SK-N-SH (cell line): ENCODE data around the gene GPC5. TPM values are rescaled to one million over a fixed set of nuclear protein-coding genes. Genes with fewer than 3 reads are reported as not detected.

Experiments used
- CTCF ChIA-PET: fragments of 300-600, 350-600 bp; formaldehyde crosslinking; extraction: SDS; loops from one replicate; lab custom pipeline; 2021; lab: Yijun Ruan, JAX
- POLR2A ChIA-PET: fragments of 350-600 bp; sonication (Branson Sonifier 250); formaldehyde crosslinking; extraction: SDS; loops from one replicate; lab custom pipeline; 2020; ENCODE audit warnings: antibody characterized with exemption, inconsistent platforms; lab: Yijun Ruan, JAX
- DNase-seq: peaks from one replicate; pipeline ENCODE4 v3.0.0; 2012
- H2AFZ ChIP-seq: fragments of 200-600 bp; sonication (generic); 2 replicates; pipeline ENCODE4 v1.8.1; 2016; ENCODE audit warnings: antibody characterized with exemption, mild to moderate bottlenecking, low read depth
- H3F3A ChIP-seq: fragments of 200-600 bp; sonication (generic); replicated peaks from 2 replicates; pipeline ENCODE3; 2016; ENCODE audit warnings: antibody characterized with exemption, mild to moderate bottlenecking; ENCODE audit not compliant: insufficient read depth
- H3K27ac ChIP-seq, 2 experiments: fragments of 200-500 bp in 1 of 2; fragments of 200-600 bp in 1 of 2; sonication (Bioruptor generic) in 1 of 2; sonication (generic), shearing (Covaris generic) in 1 of 2; 2 replicates each; pipeline versions ENCODE4 v1.5.1 to v1.6.1; 2014 to 2016; ENCODE audit warnings: low read depth in 2 of 2, inconsistent platforms in 1 of 2, low read length in 1 of 2, mild to moderate bottlenecking in 1 of 2, mixed read lengths in 1 of 2
- H3K27me3 ChIP-seq: fragments of 200-600 bp; sonication (generic), shearing (Covaris generic); 2 replicates; pipeline ENCODE4 v1.6.1; 2016; ENCODE audit warnings: mixed run types; ENCODE audit not compliant: insufficient read depth
- H3K36me3 ChIP-seq, 2 experiments: fragments of 200-500 bp in 1 of 2; fragments of 200-600 bp in 1 of 2; sonication (Bioruptor generic) in 1 of 2; sonication (generic) in 1 of 2; replicated peaks in 1 of 2; 2 replicates each; pipeline versions ENCODE3 to v1.5.1; 2014 to 2016; ENCODE audit warnings: low read length in 1 of 2, mild to moderate bottlenecking in 1 of 2; ENCODE audit not compliant: insufficient read depth in 2 of 2, control insufficient read depth in 1 of 2
- H3K4me1 ChIP-seq, 2 experiments: fragments of 200-500 bp in 1 of 2; fragments of 200-600 bp in 1 of 2; sonication (Bioruptor generic) in 1 of 2; sonication (generic), shearing (Covaris generic) in 1 of 2; 2 replicates each; pipeline versions ENCODE4 v1.5.1 to v1.6.1; 2014 to 2016; ENCODE audit warnings: low read depth in 1 of 2, low read length in 1 of 2, mixed run types in 1 of 2; ENCODE audit not compliant: insufficient read depth in 2 of 2, control insufficient read depth in 1 of 2
- H3K4me2 ChIP-seq: fragments of 200-600 bp; sonication (generic), shearing (Covaris generic); 2 replicates; pipeline ENCODE4 v1.6.1; 2017; ENCODE audit warnings: mixed run types
- H3K4me3 ChIP-seq, 2 experiments: fragments of 200-500 bp in 1 of 2; fragments of 200-600 bp in 1 of 2; sonication (Bioruptor generic) in 1 of 2; sonication (generic), shearing (Covaris generic) in 1 of 2; 2 replicates each; pipeline versions ENCODE4 v1.5.1 to v1.8.1; 2014 to 2016; ENCODE audit warnings: low read depth in 2 of 2, inconsistent platforms in 1 of 2, low read length in 1 of 2, mild to moderate bottlenecking in 1 of 2, mixed read lengths in 1 of 2, moderate library complexity in 1 of 2
- H3K79me2 ChIP-seq: fragments of 200-600 bp; sonication (generic); 2 replicates; pipeline ENCODE4 v1.8.1; 2017; ENCODE audit warnings: mild to moderate bottlenecking; ENCODE audit not compliant: insufficient read depth
- H3K9ac ChIP-seq: fragments of 200-600 bp; sonication (generic); 2 replicates; pipeline ENCODE4 v1.6.1; 2017; ENCODE audit warnings: mixed run types
- H3K9me2 ChIP-seq: fragments of 200-600 bp; sonication (generic); 2 replicates; pipeline ENCODE4 v1.6.1; 2017; ENCODE audit warnings: mixed run types
- H3K9me3 ChIP-seq: fragments of 200-600 bp; sonication (generic); 2 replicates; pipeline ENCODE4 v1.6.1; 2017; ENCODE audit warnings: mixed run types, mild to moderate bottlenecking, moderate library complexity
- H4K20me1 ChIP-seq: fragments of 200-600 bp; sonication (generic); 2 replicates; pipeline ENCODE4 v1.6.1; 2017; ENCODE audit warnings: mild to moderate bottlenecking, mixed run types; ENCODE audit not compliant: insufficient read depth
- CTCF ChIP-seq: fragments of 200-600 bp; sonication (generic); IDR thresholded peaks from 2 replicates; pipeline ENCODE4 v1.6.1; 2017; ENCODE audit warnings: antibody characterized with exemption, mild to moderate bottlenecking, moderate library complexity
- EZH2phosphoT487 ChIP-seq: fragments of 200-600 bp; sonication (generic); IDR thresholded peaks from 2 replicates; pipeline ENCODE4 v1.6.1; 2017; ENCODE audit warnings: low read depth, mixed run types, mild to moderate bottlenecking, antibody characterized with exemption, moderate library complexity, borderline replicate concordance
- FOXM1 ChIP-seq: IDR thresholded peaks from 2 replicates; pipeline ENCODE4 v1.4.0; 2012; ENCODE audit warnings: low read depth, mild to moderate bottlenecking
- IRF3 ChIP-seq: fragments of 150-350 bp; IDR thresholded peaks from 2 replicates; pipeline ENCODE4 v1.6.1; 2016; ENCODE audit warnings: mild to moderate bottlenecking, low read depth, low read length
- POLR2AphosphoS5 ChIP-seq: IDR thresholded peaks from 2 replicates; pipeline ENCODE4 v1.6.1; 2012; ENCODE audit warnings: low read depth, low read length
- RXRA ChIP-seq: IDR thresholded peaks from 2 replicates; pipeline ENCODE4 v1.4.0; 2012; ENCODE audit warnings: low read depth, mild to moderate bottlenecking, borderline replicate concordance
- TAF1 ChIP-seq: IDR thresholded peaks from 2 replicates; pipeline ENCODE4 v1.6.1; 2012; ENCODE audit warnings: low read depth, mild to moderate bottlenecking, low read length, moderate library complexity, borderline replicate concordance
- TCF12 ChIP-seq: IDR thresholded peaks from 2 replicates; pipeline ENCODE4 v1.4.0; 2012
- USF1 ChIP-seq: IDR thresholded peaks from 2 replicates; pipeline ENCODE4 v1.4.0; 2012; ENCODE audit warnings: low read depth, borderline replicate concordance
- WGBS: methylation state at CpG from one replicate; pipeline ENCODE4 v1.1.6; 2017; ENCODE audit warnings: low lambda C conversion rate; 5-methylcytosine and 5-hydroxymethylcytosine counted together
- polyA plus RNA-seq, 3 experiments: library from polyadenylated mRNA; depleted of rRNA; stranded (reverse); fragments of >200 nt; gene quantifications; 2 replicates each; pipeline ENCODE4 v1.2.3, GENCODE V29; 2012
- TF ChIP-seq, protein P1 (sequence below): IDR thresholded peaks from 2 replicates; pipeline ENCODE4 v1.6.1; 2012; ENCODE audit warnings: mild to moderate bottlenecking, low read depth, low read length, moderate library complexity

Gene GPC5
- polyA plus RNA-seq, 1 of the 3 experiments (the other 2 are of a cell fraction), result 0.03 TPM

DNA sequence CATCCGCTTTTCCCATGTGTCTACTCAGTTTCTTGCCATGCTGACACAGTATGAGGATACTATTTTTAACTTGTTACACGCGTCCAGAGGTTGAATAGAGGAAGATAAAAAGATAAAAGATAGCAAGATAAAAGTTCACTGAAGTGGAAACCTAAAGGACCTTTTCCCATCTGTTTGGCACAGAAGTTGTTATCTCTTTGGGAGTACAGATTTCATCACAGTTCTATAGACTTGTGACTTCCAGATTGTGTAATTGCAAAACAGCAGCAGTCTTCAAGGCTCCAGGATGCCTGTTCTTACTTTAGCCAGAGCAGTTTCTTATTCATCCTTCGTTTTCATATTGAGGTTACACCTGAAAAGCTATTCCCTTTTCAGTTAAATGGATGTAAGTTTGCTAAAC lies 369.2 kb downstream of the GPC5 start:
- 16% methylated on average over 4 of the region's 4 CpGs for WGBS

More for the DNA sequence above, 369.2 kb downstream of the GPC5 start:
- Histone ChIP-seq H3K36me3 (no peaks in the 10 kb centered on the region), H3K9me3 (no peaks in the 10 kb centered on the region), H3K27me3 (no peaks in the 10 kb centered on the region), H3K9ac (no peak overlapping the region), H3F3A (no peaks in the 10 kb centered on the region), H2AFZ (no peak overlapping the region), H4K20me1 (no peaks in the 10 kb centered on the region), H3K4me2 (no peak overlapping the region), H3K4me1 (no peaks in the 10 kb centered on the region), H3K9me2 (no peaks in the 10 kb centered on the region), H3K79me2 (no peaks in the 10 kb centered on the region), H3K27ac (no peak overlapping the region), H3K4me3 (no peak overlapping the region)
- CTCF ChIA-PET, result interaction anchor here (0.8 kb wide), 1 partner anchor 14 kb away, joined by 5 read pairs; no protein-coding TSS in a partner anchor
- POLR2A ChIA-PET, result no interaction called here
- DNase-seq, result no peak
- TF ChIP-seq POLR2AphosphoS5 (no peak), EZH2phosphoT487 (no peak), FOXM1 (no peak), IRF3 (no peak), USF1 (no peak), CTCF (no peak), TAF1 (no peak), TCF12 (no peak), RXRA (no peak)
- TF ChIP-seq, protein P1, sequence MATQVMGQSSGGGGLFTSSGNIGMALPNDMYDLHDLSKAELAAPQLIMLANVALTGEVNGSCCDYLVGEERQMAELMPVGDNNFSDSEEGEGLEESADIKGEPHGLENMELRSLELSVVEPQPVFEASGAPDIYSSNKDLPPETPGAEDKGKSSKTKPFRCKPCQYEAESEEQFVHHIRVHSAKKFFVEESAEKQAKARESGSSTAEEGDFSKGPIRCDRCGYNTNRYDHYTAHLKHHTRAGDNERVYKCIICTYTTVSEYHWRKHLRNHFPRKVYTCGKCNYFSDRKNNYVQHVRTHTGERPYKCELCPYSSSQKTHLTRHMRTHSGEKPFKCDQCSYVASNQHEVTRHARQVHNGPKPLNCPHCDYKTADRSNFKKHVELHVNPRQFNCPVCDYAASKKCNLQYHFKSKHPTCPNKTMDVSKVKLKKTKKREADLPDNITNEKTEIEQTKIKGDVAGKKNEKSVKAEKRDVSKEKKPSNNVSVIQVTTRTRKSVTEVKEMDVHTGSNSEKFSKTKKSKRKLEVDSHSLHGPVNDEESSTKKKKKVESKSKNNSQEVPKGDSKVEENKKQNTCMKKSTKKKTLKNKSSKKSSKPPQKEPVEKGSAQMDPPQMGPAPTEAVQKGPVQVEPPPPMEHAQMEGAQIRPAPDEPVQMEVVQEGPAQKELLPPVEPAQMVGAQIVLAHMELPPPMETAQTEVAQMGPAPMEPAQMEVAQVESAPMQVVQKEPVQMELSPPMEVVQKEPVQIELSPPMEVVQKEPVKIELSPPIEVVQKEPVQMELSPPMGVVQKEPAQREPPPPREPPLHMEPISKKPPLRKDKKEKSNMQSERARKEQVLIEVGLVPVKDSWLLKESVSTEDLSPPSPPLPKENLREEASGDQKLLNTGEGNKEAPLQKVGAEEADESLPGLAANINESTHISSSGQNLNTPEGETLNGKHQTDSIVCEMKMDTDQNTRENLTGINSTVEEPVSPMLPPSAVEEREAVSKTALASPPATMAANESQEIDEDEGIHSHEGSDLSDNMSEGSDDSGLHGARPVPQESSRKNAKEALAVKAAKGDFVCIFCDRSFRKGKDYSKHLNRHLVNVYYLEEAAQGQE, result no peak
